HG03280 (cell line): ENCODE results near the gene SPATA17.

Experiments used
- ATAC-seq: cut with Tn5 transposase; IDR thresholded peaks from one replicate; pipeline ENCODE4 v1.9.1; 2021; ENCODE audit warnings: mild to moderate bottlenecking, moderate library complexity; ENCODE audit not compliant: unreplicated experiment

The SPATA17 gene

DNA sequence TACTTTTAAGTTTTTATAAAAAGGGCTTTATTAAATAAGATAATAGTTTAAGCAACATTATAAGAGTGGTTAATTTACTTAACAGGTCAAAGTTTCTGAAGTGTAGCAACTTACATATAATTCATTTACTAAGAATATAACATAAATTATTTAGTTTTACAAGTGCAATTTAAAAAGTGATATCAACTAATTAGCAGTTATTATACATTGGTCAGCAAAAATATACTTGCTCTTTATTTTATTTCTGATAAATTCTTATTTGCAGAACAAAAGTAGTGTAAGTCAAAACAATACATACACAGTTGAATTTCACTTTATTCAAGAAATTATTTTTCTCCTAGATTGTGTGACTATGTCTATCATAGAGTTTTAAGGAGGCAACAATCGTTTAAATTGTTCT is 215.6 kb downstream of the SPATA17 start:
- ATAC-seq = no peak

GRCh38 chr1:217847643-217848042 is 216.5 kb downstream of the SPATA17 start:
- no peak for ATAC-seq

GRCh38 chr1:217856342-217857034 is 225.3 kb downstream of the SPATA17 start:
- no peak for ATAC-seq

- no peak for ATAC-seq
Measured at GRCh38 chr1:217857061-217857460, 225.9 kb downstream of the SPATA17 start.

DNA sequence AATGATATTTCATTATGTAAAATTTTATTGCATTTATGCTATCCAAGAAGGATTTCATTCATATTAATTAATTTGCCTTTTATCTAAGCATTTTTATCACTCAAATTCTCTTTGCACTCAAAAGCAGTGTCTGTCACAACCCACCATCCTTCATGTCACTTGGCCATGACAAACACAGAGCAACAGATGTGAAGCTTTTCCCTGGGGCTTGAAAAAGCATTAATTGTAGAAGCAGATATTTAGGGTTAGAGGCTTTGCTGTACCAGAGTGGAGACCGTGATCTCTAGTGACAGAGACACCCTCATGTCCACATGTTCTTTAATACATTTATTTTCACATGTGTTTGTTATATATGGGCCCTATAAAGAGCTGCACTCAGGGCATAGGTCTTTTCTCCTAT is 230.5 kb downstream of the SPATA17 start:
- ATAC-seq = no peak

- ATAC-seq = no peak
Measured at GRCh38 chr1:217867446-217867995, 236.4 kb downstream of the SPATA17 start.

- ATAC-seq = no peak
Measured at GRCh38 chr1:217871955-217872354, 240.8 kb downstream of the SPATA17 start.

- no peak for ATAC-seq
Measured at GRCh38 chr1:217875229-217875628, 244.1 kb downstream of the SPATA17 start.

- ATAC-seq = no peak
Measured at GRCh38 chr1:217876401-217876800, 245.3 kb downstream of the SPATA17 start.

- ATAC-seq = no peak
Measured at GRCh38 chr1:217876896-217877295, 245.8 kb downstream of the SPATA17 start.

DNA sequence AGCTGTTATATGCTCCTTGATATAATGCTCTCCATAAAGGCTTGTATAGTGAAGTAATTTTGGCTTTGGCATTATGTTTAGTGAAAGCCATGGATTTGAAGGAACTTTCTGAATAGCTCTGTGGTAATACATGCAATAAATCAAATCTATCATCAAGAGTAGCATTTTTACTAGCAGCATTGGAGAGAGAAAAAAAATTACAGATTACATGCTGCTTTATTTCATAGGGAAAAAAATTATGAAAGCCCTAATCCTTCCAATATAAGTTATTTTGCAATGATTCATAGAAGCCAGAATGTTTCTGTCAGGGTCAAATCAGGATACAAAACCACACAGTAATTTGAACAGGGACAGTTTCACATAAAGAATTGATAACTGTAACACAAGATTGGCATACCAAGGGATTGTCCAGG is 250.0 kb downstream of the SPATA17 start:
- ATAC-seq = no peak

GRCh38 chr1:217881607-217882332 is 250.6 kb downstream of the SPATA17 start:
- no peak for ATAC-seq

- no peak for ATAC-seq
Measured at GRCh38 chr1:217885181-217885580, 254.0 kb downstream of the SPATA17 start.

GRCh38 chr1:217888328-217888727 is 257.2 kb downstream of the SPATA17 start:
- no peak for ATAC-seq

DNA sequence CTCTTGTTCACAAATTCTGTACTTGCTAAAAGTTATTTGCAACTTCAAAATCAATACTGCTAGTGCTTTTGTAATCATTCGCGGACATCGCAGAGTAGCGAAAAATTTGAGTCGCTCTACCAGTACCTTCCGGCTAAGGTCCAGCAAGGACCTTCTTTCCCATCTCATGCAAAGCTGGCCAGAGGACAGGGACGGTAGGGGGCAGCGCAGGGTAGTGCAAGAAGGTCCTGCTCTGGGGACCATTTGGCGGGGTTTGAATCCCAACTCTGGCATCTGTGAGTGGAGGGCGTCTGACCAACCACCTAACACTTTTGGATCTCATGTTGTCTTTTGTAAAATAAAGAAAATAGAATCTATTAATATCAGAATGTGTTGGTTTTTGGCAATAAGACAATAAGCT is 258.3 kb downstream of the SPATA17 start:
- no peak for ATAC-seq

GRCh38 chr1:217891966-217892365 is 260.8 kb downstream of the SPATA17 start:
- no peak for ATAC-seq

DNA sequence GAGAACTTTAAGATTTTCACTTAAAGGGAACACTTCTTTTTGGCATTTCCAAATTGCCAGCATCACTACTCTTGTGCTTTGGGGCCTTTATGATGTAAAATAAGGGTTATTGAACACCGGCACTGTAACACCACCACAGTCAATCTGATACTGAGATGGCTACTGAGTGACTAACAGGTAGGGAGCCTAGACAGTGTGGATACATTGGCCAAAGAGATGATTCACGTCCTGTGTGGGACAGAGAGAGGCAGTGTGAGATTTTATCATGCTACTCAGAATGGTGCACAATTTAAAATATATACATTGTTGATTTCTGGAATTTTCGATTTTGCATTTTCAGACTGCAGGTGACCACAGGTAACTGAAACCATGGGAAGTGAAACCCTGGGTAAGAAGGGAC is 261.6 kb downstream of the SPATA17 start:
- no peak for ATAC-seq

DNA sequence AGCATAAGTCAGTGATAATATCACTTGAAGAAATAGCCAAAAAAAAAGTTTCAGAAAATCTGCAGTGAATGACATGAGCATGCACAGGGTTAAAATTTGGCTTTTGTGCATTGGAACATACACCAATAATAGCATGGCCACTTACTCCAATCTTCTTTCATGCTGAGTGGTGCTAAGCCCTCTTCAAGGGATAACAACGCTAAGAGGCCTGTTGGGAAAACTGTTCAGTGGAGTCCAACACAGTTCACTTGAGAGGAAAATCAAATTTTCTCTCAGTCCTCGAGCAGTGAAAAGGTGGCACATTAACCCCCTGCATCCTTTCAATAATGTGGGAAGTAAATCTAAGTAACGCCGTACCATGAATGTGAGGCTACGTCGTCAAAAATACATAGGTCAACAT is 264.7 kb downstream of the SPATA17 start:
- no peak for ATAC-seq

- no peak for ATAC-seq
Measured at GRCh38 chr1:217896490-217896889, 265.3 kb downstream of the SPATA17 start.

- ATAC-seq = no peak
Measured at GRCh38 chr1:217897100-217897499, 266.0 kb downstream of the SPATA17 start.

GRCh38 chr1:217899614-217900013 is 268.5 kb downstream of the SPATA17 start:
- ATAC-seq = no peak

- ATAC-seq = no peak
Measured at GRCh38 chr1:217907504-217907903, 276.4 kb downstream of the SPATA17 start.
